HepG2 (cell line): ENCODE results near the gene EPB41. TPM values are rescaled to one million over a fixed set of nuclear protein-coding genes. Genes with fewer than 3 reads are reported as not detected.

Source experiments
- BCL3 ChIP-seq: sonication (generic); formaldehyde crosslinking; IDR thresholded peaks from 2 replicates; pipeline ENCODE4 v1.5.1; 2020; ENCODE audit warnings: mild to moderate bottlenecking, missing genetic modification reagents, moderate library complexity
- JDP2 ChIP-seq: sonication (generic); formaldehyde crosslinking; IDR thresholded peaks from 2 replicates; pipeline ENCODE4 v1.8.1; 2022; ENCODE audit warnings: missing genetic modification reagents, borderline replicate concordance
- MED8 ChIP-seq: sonication (generic); formaldehyde crosslinking; IDR thresholded peaks from 2 replicates; pipeline ENCODE4 v1.8.1; 2023; ENCODE audit warnings: mild to moderate bottlenecking, missing genetic modification reagents; ENCODE audit not compliant: insufficient replicate concordance
- MXD4 ChIP-seq: IDR thresholded peaks from 2 replicates; pipeline ENCODE4 v1.6.1; 2016; ENCODE audit warnings: mild to moderate bottlenecking, missing biosample characterization, missing genetic modification reagents
- NCOA1 ChIP-seq: sonication (generic); formaldehyde crosslinking; IDR thresholded peaks from 2 replicates; pipeline ENCODE4 v1.9.0; 2021; ENCODE audit warnings: missing genetic modification reagents
- NFKB2 ChIP-seq: sonication (generic); formaldehyde crosslinking; IDR thresholded peaks from 2 replicates; pipeline ENCODE4 v1.4.0; 2020; ENCODE audit warnings: missing genetic modification reagents, borderline replicate concordance
- U2AF1 ChIP-seq: fragments of 200-400 bp; formaldehyde crosslinking; optimal IDR thresholded peaks from 2 replicates; pipeline ENCODE3; 2017; ENCODE audit warnings: mild to moderate bottlenecking, low read depth, low read length
- ZBTB7A ChIP-seq: sonication (generic); formaldehyde crosslinking; IDR thresholded peaks from 2 replicates; pipeline ENCODE4 v1.8.0; 2022; ENCODE audit warnings: mild to moderate bottlenecking, missing genetic modification reagents
- ZNF205 ChIP-seq: IDR thresholded peaks from 2 replicates; pipeline ENCODE4 v1.6.1; 2018; ENCODE audit warnings: missing biosample characterization, missing genetic modification reagents
- ZNF24 ChIP-seq: fragments of 450-650 bp; IDR thresholded peaks from 2 replicates; pipeline ENCODE4 v1.6.1; 2017; ENCODE audit warnings: antibody characterized with exemption, mild to moderate bottlenecking
- ZNF343 ChIP-seq: sonication (generic); formaldehyde crosslinking; IDR thresholded peaks from 2 replicates; pipeline ENCODE4 v1.4.0; 2020; ENCODE audit warnings: mild to moderate bottlenecking, missing genetic modification reagents
- ZNF367 ChIP-seq: sonication (generic); formaldehyde crosslinking; IDR thresholded peaks from 2 replicates; pipeline ENCODE4 v1.4.0; 2020; ENCODE audit warnings: missing genetic modification reagents, borderline replicate concordance
- ZNF550 ChIP-seq: sonication (generic); formaldehyde crosslinking; IDR thresholded peaks from 2 replicates; pipeline ENCODE4 v1.4.0; 2020; ENCODE audit warnings: mild to moderate bottlenecking, missing genetic modification reagents, borderline replicate concordance
- ZNF563 ChIP-seq: sonication (generic); formaldehyde crosslinking; IDR thresholded peaks from 2 replicates; pipeline ENCODE4 v1.8.0; 2022; ENCODE audit warnings: mild to moderate bottlenecking, moderate library complexity, missing genetic modification reagents
- ZNF569 ChIP-seq: sonication (generic); formaldehyde crosslinking; IDR thresholded peaks from 2 replicates; pipeline ENCODE4 v1.5.0; 2020; ENCODE audit warnings: mild to moderate bottlenecking, missing genetic modification reagents, moderate library complexity, borderline replicate concordance
- ZSCAN25 ChIP-seq: sonication (generic); formaldehyde crosslinking; IDR thresholded peaks from 2 replicates; pipeline ENCODE4 v1.8.0; 2022; ENCODE audit warnings: mild to moderate bottlenecking, missing genetic modification reagents
- polyA plus RNA-seq, 8 experiments: library from polyadenylated mRNA; depleted of rRNA in 3 of 8; stranded (reverse) in 7 of 8; unstranded in 1 of 8; fragments of >200 nt; fragmentation: Illumina TruSeq in 4 of 8; extraction: Trizol in 4 of 8; gene quantifications; 2 replicates each; pipeline versions ENCODE4 v1.2.1 to v1.2.3, GENCODE V29; 2011 to 2016; ENCODE audit warnings: low read depth in 4 of 8, missing spikeins in 1 of 8, mixed read lengths in 1 of 8; ENCODE audit not compliant: insufficient read depth in 1 of 8
- total RNA-seq, 5 experiments: library from RNA; depleted of rRNA; stranded (reverse); fragments of >200 nt; fragmentation: Illumina TruSeq; extraction: Trizol; gene quantifications; 2 replicates each; pipeline ENCODE4 v1.2.3, GENCODE V29; 2016; ENCODE audit warnings: low read depth in 1 of 5
- TF ChIP-seq, protein P1 (sequence below): sonication (generic); formaldehyde crosslinking; IDR thresholded peaks from 2 replicates; pipeline ENCODE4 v1.5.1; 2020; ENCODE audit warnings: mild to moderate bottlenecking, missing genetic modification reagents, moderate library complexity
- TF ChIP-seq, protein P2 (sequence below): sonication (generic); formaldehyde crosslinking; IDR thresholded peaks from 2 replicates; pipeline ENCODE4 v1.4.0; 2020; ENCODE audit warnings: mild to moderate bottlenecking, missing genetic modification reagents

EPB41 gene
- total and polyA plus RNA-seq, 2 of the 13 experiments (the other 11 are each of a cell fraction or from before 2014, with no cell fraction given), result 34.5 to 46.7 TPM

- TF ChIP-seq, protein P1, sequence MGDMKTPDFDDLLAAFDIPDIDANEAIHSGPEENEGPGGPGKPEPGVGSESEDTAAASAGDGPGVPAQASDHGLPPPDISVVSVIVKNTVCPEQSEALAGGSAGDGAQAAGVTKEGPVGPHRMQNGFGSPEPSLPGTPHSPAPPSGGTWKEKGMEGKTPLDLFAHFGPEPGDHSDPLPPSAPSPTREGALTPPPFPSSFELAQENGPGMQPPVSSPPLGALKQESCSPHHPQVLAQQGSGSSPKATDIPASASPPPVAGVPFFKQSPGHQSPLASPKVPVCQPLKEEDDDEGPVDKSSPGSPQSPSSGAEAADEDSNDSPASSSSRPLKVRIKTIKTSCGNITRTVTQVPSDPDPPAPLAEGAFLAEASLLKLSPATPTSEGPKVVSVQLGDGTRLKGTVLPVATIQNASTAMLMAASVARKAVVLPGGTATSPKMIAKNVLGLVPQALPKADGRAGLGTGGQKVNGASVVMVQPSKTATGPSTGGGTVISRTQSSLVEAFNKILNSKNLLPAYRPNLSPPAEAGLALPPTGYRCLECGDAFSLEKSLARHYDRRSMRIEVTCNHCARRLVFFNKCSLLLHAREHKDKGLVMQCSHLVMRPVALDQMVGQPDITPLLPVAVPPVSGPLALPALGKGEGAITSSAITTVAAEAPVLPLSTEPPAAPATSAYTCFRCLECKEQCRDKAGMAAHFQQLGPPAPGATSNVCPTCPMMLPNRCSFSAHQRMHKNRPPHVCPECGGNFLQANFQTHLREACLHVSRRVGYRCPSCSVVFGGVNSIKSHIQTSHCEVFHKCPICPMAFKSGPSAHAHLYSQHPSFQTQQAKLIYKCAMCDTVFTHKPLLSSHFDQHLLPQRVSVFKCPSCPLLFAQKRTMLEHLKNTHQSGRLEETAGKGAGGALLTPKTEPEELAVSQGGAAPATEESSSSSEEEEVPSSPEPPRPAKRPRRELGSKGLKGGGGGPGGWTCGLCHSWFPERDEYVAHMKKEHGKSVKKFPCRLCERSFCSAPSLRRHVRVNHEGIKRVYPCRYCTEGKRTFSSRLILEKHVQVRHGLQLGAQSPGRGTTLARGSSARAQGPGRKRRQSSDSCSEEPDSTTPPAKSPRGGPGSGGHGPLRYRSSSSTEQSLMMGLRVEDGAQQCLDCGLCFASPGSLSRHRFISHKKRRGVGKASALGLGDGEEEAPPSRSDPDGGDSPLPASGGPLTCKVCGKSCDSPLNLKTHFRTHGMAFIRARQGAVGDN, result peak; percentile 63
- TF ChIP-seq MXD4 (CRISPR knock-in tag) (no peak), ZNF205 (CRISPR knock-in tag) (no peak), ZNF24 (no peak), ZBTB7A (CRISPR knock-in tag) (no peak), ZNF569 (CRISPR knock-in tag) (no peak), JDP2 (no peak), ZNF343 (CRISPR knock-in tag) (no peak), NFKB2 (peak; percentile 27; the same call in 1 of the 2 replicates), MED8 (CRISPR knock-in tag) (no peak), ZNF550 (CRISPR knock-in tag) (no peak), ZNF563 (CRISPR knock-in tag) (no peak), U2AF1 (no peak), ZNF367 (CRISPR knock-in tag) (no peak), BCL3 (CRISPR knock-in tag) (no peak), ZSCAN25 (CRISPR knock-in tag) (peak; percentile 40; the same call in 1 of the 2 replicates), NCOA1 (CRISPR knock-in tag) (no peak)
- TF ChIP-seq, protein P2, sequence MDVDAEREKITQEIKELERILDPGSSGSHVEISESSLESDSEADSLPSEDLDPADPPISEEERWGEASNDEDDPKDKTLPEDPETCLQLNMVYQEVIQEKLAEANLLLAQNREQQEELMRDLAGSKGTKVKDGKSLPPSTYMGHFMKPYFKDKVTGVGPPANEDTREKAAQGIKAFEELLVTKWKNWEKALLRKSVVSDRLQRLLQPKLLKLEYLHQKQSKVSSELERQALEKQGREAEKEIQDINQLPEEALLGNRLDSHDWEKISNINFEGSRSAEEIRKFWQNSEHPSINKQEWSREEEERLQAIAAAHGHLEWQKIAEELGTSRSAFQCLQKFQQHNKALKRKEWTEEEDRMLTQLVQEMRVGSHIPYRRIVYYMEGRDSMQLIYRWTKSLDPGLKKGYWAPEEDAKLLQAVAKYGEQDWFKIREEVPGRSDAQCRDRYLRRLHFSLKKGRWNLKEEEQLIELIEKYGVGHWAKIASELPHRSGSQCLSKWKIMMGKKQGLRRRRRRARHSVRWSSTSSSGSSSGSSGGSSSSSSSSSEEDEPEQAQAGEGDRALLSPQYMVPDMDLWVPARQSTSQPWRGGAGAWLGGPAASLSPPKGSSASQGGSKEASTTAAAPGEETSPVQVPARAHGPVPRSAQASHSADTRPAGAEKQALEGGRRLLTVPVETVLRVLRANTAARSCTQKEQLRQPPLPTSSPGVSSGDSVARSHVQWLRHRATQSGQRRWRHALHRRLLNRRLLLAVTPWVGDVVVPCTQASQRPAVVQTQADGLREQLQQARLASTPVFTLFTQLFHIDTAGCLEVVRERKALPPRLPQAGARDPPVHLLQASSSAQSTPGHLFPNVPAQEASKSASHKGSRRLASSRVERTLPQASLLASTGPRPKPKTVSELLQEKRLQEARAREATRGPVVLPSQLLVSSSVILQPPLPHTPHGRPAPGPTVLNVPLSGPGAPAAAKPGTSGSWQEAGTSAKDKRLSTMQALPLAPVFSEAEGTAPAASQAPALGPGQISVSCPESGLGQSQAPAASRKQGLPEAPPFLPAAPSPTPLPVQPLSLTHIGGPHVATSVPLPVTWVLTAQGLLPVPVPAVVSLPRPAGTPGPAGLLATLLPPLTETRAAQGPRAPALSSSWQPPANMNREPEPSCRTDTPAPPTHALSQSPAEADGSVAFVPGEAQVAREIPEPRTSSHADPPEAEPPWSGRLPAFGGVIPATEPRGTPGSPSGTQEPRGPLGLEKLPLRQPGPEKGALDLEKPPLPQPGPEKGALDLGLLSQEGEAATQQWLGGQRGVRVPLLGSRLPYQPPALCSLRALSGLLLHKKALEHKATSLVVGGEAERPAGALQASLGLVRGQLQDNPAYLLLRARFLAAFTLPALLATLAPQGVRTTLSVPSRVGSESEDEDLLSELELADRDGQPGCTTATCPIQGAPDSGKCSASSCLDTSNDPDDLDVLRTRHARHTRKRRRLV (CRISPR knock-in tag), result no peak
Observed at GRCh38 chr1:28871631-28872401, 42.6 kb upstream of the EPB41 start (continued).
